Vagina (tissue), 2 donors: ENCODE results near the gene KLHL29.

Experiments
- CTCF ChIP-seq, 3 experiments: fragments of 450-650 bp in 2 of 3; fragments of 200-600 bp in 1 of 3; sonication (generic) in 1 of 3; IDR thresholded peaks; one replicate each; pipeline ENCODE4 v1.5.1; 2017 to 2019; ENCODE audit warnings: antibody characterized with exemption in 3 of 3, mild to moderate bottlenecking in 2 of 3, moderate library complexity in 2 of 3
- POLR2A ChIP-seq, 2 donors: fragments of 450-650 bp; IDR thresholded peaks; one replicate each; pipeline ENCODE4 v1.6.1; 2017; ENCODE audit warnings: antibody characterized with exemption in 2 of 2, mild to moderate bottlenecking in 2 of 2, moderate library complexity in 2 of 2
- POLR2AphosphoS5 ChIP-seq, 2 donors: sonication (generic); formaldehyde crosslinking; IDR thresholded peaks; one replicate each; pipeline ENCODE4 v1.9.0; 2017; ENCODE audit warnings: antibody characterized with exemption in 2 of 2, mild to moderate bottlenecking in 2 of 2, low read depth in 1 of 2; ENCODE audit not compliant: insufficient read depth in 1 of 2

GRCh38 chr2:23566241-23567142, 181.5 kb downstream of the KLHL29 start:
- peak in 1 of 3 experiments; percentile 11 for TF ChIP-seq CTCF (IDR thresholded peaks at IDR 0.05)
- no peak for TF ChIP-seq POLR2AphosphoS5 (IDR thresholded peaks at IDR 0.05; ENCODE audit: insufficient read depth in 1 of 2, low read depth in 1 of 2)
- no peak for TF ChIP-seq POLR2A (IDR thresholded peaks at IDR 0.05)
